ENCODE measurements around the gene BMP8A. TPM values are rescaled to one million over a fixed set of nuclear protein-coding genes. Genes with fewer than 3 reads are reported as not detected.
A peak's percentile ranks its signal among the peaks of the same experiment; 100 is the strongest.
"Not testable (repeated sequence)": the region's sequence is repeated elsewhere in the genome, so short reads cannot be mapped to it uniquely, and the experiment has no call there.

Gene BMP8A
- total RNA-seq, 2 experiments from 2014 or later = 0.22 to 0.36 TPM

- POLR2A ChIA-PET = interaction anchor here (0.9 kb wide), 1 partner anchor 95 kb away, joined by 3 read pairs; no protein-coding TSS in a partner anchor
- no peaks in the 10 kb centered on the region for H3K9me3 Mint-ChIP-seq
- peaks cover 14% of the 10 kb centered on the region for H3K36me3 Mint-ChIP-seq (ENCODE audit: low read depth)
Observed at GRCh38 chr1:39524591-39525365, 33.3 kb downstream of the BMP8A start.

DNA sequence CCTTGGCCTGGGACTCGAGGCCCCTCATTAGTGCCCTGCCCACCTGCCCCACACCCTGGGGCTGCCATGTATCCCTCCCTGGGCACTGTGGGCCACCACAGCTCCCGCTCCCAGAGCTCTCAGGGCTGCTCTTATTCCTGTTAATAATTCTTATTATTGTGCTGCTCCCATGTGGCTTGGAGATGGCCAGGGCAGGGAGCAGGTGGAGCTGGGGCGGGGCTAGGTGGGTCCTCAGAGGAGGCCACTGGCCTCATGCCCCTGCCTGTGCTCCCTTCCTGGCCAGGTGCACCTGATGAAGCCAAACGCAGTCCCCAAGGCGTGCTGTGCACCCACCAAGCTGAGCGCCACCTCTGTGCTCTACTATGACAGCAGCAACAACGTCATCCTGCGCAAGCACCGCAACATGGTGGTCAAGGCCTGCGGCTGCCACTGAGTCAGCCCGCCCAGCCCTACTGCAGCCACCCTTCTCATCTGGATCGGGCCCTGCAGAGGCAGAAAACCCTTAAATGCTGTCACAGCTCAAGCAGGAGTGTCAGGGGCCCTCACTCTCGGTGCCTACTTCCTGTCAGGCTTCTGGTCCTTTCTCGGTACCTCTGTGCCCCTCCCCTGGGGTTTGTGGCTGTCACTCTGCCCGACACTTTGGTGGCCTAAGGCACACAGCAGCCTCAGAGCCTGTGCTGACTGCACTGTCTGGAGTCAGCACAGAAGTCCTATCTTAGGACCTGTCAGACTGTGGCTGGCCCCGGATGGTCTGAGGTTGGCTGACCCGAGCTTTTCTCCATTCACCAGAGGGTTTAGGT, 34.1 kb downstream of the BMP8A start:
- no peak for TF ChIP-seq CTCF (IDR thresholded peaks at IDR 0.05)
- Mint-ChIP-seq H3K27me3 (no peaks in the 10 kb centered on the region), H3K9me3 (no peaks in the 10 kb centered on the region), H3K4me1 (ENCODE audit: low read depth) (peaks cover 8% of the 10 kb centered on the region), H3K4me3 (no peak overlapping the region), H3K36me3 (ENCODE audit: low read depth) (peaks cover 18% of the 10 kb centered on the region), H3K27ac (peak overlapping the region; percentile 66)
- DNase-seq (peak; percentile 75), ATAC-seq (peak; percentile 99)
- ChIA-PET CTCF (interaction anchor here (0.8 to 1.5 kb wide), 4 partner anchors 13 to 427 kb away, joined by 3 read pairs; no protein-coding TSS in a partner anchor), POLR2A (interaction anchor here (0.9 kb wide), 1 partner anchor 96 kb away, joined by 3 read pairs; no protein-coding TSS in a partner anchor)
- intact Hi-C loops (cut with micrococcal nuclease) = no loop called here

More at GRCh38 chr1:39524591-39525365, 33.3 kb downstream of the BMP8A start:
- TF ChIP-seq CTCF (IDR thresholded peaks at IDR 0.05) = no peak
- Mint-ChIP-seq H3K27ac (peak overlapping the region; percentile 64), H3K4me3 (no peak overlapping the region), H3K4me1 (ENCODE audit: low read depth) (peaks cover 8% of the 10 kb centered on the region), H3K27me3 (no peaks in the 10 kb centered on the region)
- ATAC-seq (no peak), DNase-seq (no peak)
- intact Hi-C loops (cut with micrococcal nuclease) = no loop called here
- CTCF ChIA-PET = interaction anchor here (1.1 to 1.5 kb wide), 2 partner anchors 14 to 426 kb away, joined by 3 read pairs; no protein-coding TSS in a partner anchor

DNA sequence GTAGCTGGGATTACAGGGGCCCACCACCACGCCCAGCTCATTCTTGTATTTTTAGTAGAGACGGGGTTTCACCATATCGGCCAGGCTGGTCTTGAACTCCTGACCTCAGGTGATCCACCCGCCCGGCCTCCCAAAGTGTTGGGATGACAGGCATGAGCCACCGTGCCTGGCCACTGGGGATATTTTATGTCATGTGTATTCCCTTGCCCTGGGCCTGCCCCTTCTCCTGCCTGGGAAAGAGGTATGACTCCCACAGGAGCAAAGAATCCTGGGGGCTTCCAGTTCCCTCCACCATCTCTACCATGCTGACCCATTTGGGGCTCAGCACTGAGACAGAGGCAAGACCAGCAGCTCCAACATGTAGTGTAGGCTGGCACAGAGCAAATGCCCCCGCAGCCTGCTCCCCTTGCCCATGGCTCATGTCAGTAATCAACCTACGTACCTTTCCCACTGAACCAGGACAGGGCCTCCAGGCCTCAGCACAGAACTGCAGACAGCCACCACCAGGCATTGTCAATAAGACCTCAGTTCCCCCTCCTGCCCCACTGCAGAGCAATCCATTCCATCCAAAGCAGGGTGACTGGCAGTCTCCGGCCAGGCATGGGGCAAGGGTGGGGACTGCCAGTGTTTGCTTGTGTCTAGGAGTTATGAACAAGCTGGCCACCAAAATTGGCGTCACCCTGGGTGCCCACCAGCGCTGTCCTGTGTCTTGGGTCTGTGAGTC, 35.2 kb downstream of the BMP8A start:
- no peak for TF ChIP-seq CTCF (IDR thresholded peaks at IDR 0.05)
- Mint-ChIP-seq H3K27ac (no peak overlapping the region), H3K9me3 (no peaks in the 10 kb centered on the region), H3K4me1 (ENCODE audit: low read depth) (peaks cover 8% of the 10 kb centered on the region), H3K36me3 (ENCODE audit: low read depth) (peaks cover 19% of the 10 kb centered on the region), H3K27me3 (no peaks in the 10 kb centered on the region), H3K4me3 (no peak overlapping the region)
- ChIA-PET CTCF (interaction anchor here (0.8 to 1.1 kb wide), 2 partner anchors 13 to 115 kb away, joined by 3 read pairs; no protein-coding TSS in a partner anchor), POLR2A (no interaction called here)
- ATAC-seq (no peak), DNase-seq (no peak)
- intact Hi-C loops (cut with micrococcal nuclease) = no loop called here

- ATAC-seq; CTCF ChIA-PET; H3K27me3 Mint-ChIP-seq; H3K27ac Mint-ChIP-seq; H3K4me3 Mint-ChIP-seq; H3K9me3 Mint-ChIP-seq; DNase-seq; POLR2A ChIA-PET; H3K4me1 Mint-ChIP-seq (ENCODE audit: low read depth); intact Hi-C loops (cut with micrococcal nuclease): not testable (repeated sequence)
- peaks cover 24% of the 10 kb centered on the region for H3K36me3 Mint-ChIP-seq (ENCODE audit: low read depth)
Observed at GRCh38 chr1:39527190-39527579, 35.7 kb downstream of the BMP8A start.

DNA sequence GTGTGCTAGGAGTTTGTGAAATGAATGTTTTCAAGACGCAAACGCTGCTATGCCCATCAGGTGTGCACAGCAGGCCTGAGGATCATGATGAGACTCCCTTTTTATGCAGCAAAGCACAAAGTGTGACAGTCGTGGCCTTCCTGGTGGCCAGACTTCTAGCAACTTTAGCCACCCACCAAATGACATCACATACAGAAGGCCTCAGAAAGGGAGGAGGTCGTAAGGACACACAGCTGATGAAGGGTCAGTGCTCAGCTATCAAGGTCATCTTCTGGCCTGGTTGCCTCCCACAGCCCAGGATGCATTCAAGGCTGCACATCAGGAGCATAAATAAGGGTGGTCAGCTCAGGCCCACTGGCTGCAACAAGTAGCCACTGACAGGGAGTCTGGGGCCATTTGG, 36.6 kb downstream of the BMP8A start:
- H3K27ac Mint-ChIP-seq = no peak overlapping the region
- TF ChIP-seq CTCF (IDR thresholded peaks at IDR 0.05) = no peak
- DNase-seq (no peak), ATAC-seq (no peak)
- CTCF ChIA-PET = interaction anchor here (0.7 to 1.1 kb wide), 2 partner anchors 11 to 130 kb away, joined by 3 to 4 read pairs; no protein-coding TSS in a partner anchor
- no peaks in the 10 kb centered on the region for H3K27me3 Mint-ChIP-seq
- H3K36me3 Mint-ChIP-seq (ENCODE audit: low read depth) = peaks cover 26% of the 10 kb centered on the region
- peaks cover 8% of the 10 kb centered on the region for H3K4me1 Mint-ChIP-seq (ENCODE audit: low read depth)
- POLR2A ChIA-PET = interaction anchor here (0.6 kb wide), 1 partner anchor 59 kb away, joined by 3 read pairs; no protein-coding TSS in a partner anchor
- no peak overlapping the region for H3K4me3 Mint-ChIP-seq
- intact Hi-C loops (cut with micrococcal nuclease) = no loop called here
- no peaks in the 10 kb centered on the region for H3K9me3 Mint-ChIP-seq

Data from activated CD8-positive, alpha-beta T cell treated with anti-CD3 and anti-CD28 coated beads for 36 hours (primary cell).